Measurements from ENCODE around the gene MIAT.
"Not testable (repeated sequence)": the region's sequence is repeated elsewhere in the genome, so short reads cannot be mapped to it uniquely, and the experiment has no call there.

The MIAT gene

GRCh38 chr22:26700462-26700861, 43.1 kb downstream of the MIAT start:
- no peak for DNase-seq (ENCODE audit: low read depth)

- DNase-seq (ENCODE audit: low read depth): no peak
Observed at GRCh38 chr22:26700886-26701285, 43.5 kb downstream of the MIAT start.

- no peak for DNase-seq (ENCODE audit: low read depth)
Observed at GRCh38 chr22:26701323-26701722, 43.9 kb downstream of the MIAT start.

- DNase-seq (ENCODE audit: low read depth): peak; percentile 92
Observed at GRCh38 chr22:26702906-26703830, 45.8 kb downstream of the MIAT start.

GRCh38 chr22:26705379-26705778, 48.0 kb downstream of the MIAT start:
- DNase-seq (ENCODE audit: low read depth): not testable (repeated sequence)

GRCh38 chr22:26707090-26707489, 49.7 kb downstream of the MIAT start:
- peak; percentile 44 for DNase-seq (ENCODE audit: low read depth)

GRCh38 chr22:26707581-26707980, 50.2 kb downstream of the MIAT start:
- no peak for DNase-seq (ENCODE audit: low read depth)

- peak; percentile 58 for DNase-seq (ENCODE audit: low read depth)
Observed at GRCh38 chr22:26708256-26709009, 51.0 kb downstream of the MIAT start.

- DNase-seq (ENCODE audit: low read depth): peak; percentile 71
Observed at GRCh38 chr22:26709617-26710390, 52.4 kb downstream of the MIAT start.

GRCh38 chr22:26711205-26711963, 54.0 kb downstream of the MIAT start:
- DNase-seq (ENCODE audit: low read depth): peak; percentile 52

- peak; percentile 29 for DNase-seq (ENCODE audit: low read depth)
Observed at GRCh38 chr22:26712158-26712557, 54.8 kb downstream of the MIAT start.

- DNase-seq (ENCODE audit: low read depth): peak; percentile 93
Observed at GRCh38 chr22:26713823-26714449, 56.5 kb downstream of the MIAT start.

GRCh38 chr22:26714971-26715370, 57.6 kb downstream of the MIAT start:
- no peak for DNase-seq (ENCODE audit: low read depth)

- DNase-seq (ENCODE audit: low read depth): no peak
Observed at GRCh38 chr22:26715392-26715936, 58.1 kb downstream of the MIAT start.

- DNase-seq (ENCODE audit: low read depth): no peak
Observed at GRCh38 chr22:26718488-26718887, 61.1 kb downstream of the MIAT start.

- DNase-seq (ENCODE audit: low read depth): peak; percentile 97
Observed at GRCh38 chr22:26718905-26719304, 61.5 kb downstream of the MIAT start.

GRCh38 chr22:26722159-26722558, 64.8 kb downstream of the MIAT start:
- DNase-seq (ENCODE audit: low read depth): peak; percentile 32

- DNase-seq (ENCODE audit: low read depth): no peak
Observed at GRCh38 chr22:26724414-26724813, 67.0 kb downstream of the MIAT start.

GRCh38 chr22:26725012-26725676, 67.8 kb downstream of the MIAT start:
- DNase-seq (ENCODE audit: low read depth): no peak

All from amniotic epithelial cell (primary cell).